H1 (cell line): ENCODE measurements around the gene KLHL33. TPM values are rescaled to one million over a fixed set of nuclear protein-coding genes. Genes with fewer than 3 reads are reported as not detected.

ENCODE experiments used
- CTCF ChIA-PET: fragments of 300-600 bp; sonication (Branson Sonifier 250); formaldehyde crosslinking; loops from one replicate; lab custom pipeline; 2021; ENCODE audit not compliant: partially characterized antibody; lab: Charles Lee
- POLR2A ChIA-PET: fragments of 300-600 bp; sonication (Branson Sonifier 250); formaldehyde crosslinking; loops from one replicate; lab custom pipeline; 2021; ENCODE audit warnings: inconsistent platforms; ENCODE audit not compliant: partially characterized antibody; lab: Charles Lee
- DNase-seq, 2 experiments: peaks; one replicate each; pipeline versions ENCODE4 v3.0.0 to v3.0.0-alpha.2; 2010 to 2022; ENCODE audit warnings: low spot score in 2 of 2, low read depth in 1 of 2, mixed read lengths in 1 of 2
- FAIRE-seq: peaks from 2 replicates; lab custom pipeline; 2011; peaks lifted over from hg19 to GRCh38; lab: Jason Lieb, UNC
- H2AFZ ChIP-seq: 2 replicates; pipeline ENCODE4 v1.8.1; 2012; ENCODE audit warnings: low read length, inconsistent platforms
- H2AK5ac ChIP-seq: 2 replicates; pipeline ENCODE4 v1.6.1; 2013; ENCODE audit warnings: low read depth, low read length
- H2BK120ac ChIP-seq: replicated peaks from 2 replicates; pipeline ENCODE3; 2013; ENCODE audit warnings: low read depth, low read length, inconsistent platforms
- H2BK12ac ChIP-seq: 2 replicates; pipeline ENCODE4 v1.6.1; 2013; ENCODE audit warnings: low read depth, low read length
- H2BK15ac ChIP-seq: 2 replicates; pipeline ENCODE4 v1.6.1; 2013; ENCODE audit warnings: low read length
- H2BK20ac ChIP-seq: 2 replicates; pipeline ENCODE4 v1.6.1; 2013; ENCODE audit warnings: low read length
- H2BK5ac ChIP-seq: 2 replicates; pipeline ENCODE4 v1.6.1; 2013; ENCODE audit warnings: low read depth, low read length
- H3K14ac ChIP-seq: 2 replicates; pipeline ENCODE4 v1.6.1; 2013; ENCODE audit warnings: inconsistent platforms; ENCODE audit not compliant: insufficient read length
- H3K18ac ChIP-seq: 2 replicates; pipeline ENCODE4 v1.6.1; 2013; ENCODE audit warnings: low read length; ENCODE audit errors: extremely low read depth
- H3K23ac ChIP-seq: 2 replicates; pipeline ENCODE4 v1.6.1; 2013; ENCODE audit warnings: inconsistent platforms; ENCODE audit not compliant: insufficient read length
- H3K23me2 ChIP-seq: 2 replicates; pipeline ENCODE4 v1.6.1; 2013; ENCODE audit warnings: low read depth, low read length
- H3K27ac ChIP-seq: 2 replicates; pipeline ENCODE4 v1.6.1; 2011; ENCODE audit warnings: low read depth, low read length, inconsistent platforms
- H3K27me3 ChIP-seq, 4 experiments: replicated peaks in 1 of 4; 1 replicate in 1 of 4; 2 replicates in 3 of 4; pipeline versions ENCODE4 v1.6.1 to v1.8.1; 2011 to 2013; ENCODE audit warnings: low read length in 3 of 4, mild to moderate bottlenecking in 3 of 4, inconsistent platforms in 2 of 4, mixed read lengths in 2 of 4, moderate library complexity in 1 of 4; ENCODE audit not compliant: control insufficient read depth in 3 of 4, insufficient read depth in 3 of 4; ENCODE audit errors: extremely low read depth in 1 of 4
- H3K36me3 ChIP-seq, 4 experiments: 2 replicates each; pipeline versions ENCODE4 v1.6.1 to v1.8.1; 2011 to 2013; ENCODE audit warnings: mild to moderate bottlenecking in 4 of 4, low read length in 3 of 4, moderate library complexity in 2 of 4, control low read depth in 1 of 4, inconsistent platforms in 1 of 4; ENCODE audit not compliant: insufficient read depth in 4 of 4, control insufficient read depth in 2 of 4
- H3K4ac ChIP-seq: replicated peaks from 2 replicates; pipeline ENCODE3; 2013; ENCODE audit warnings: low read length, low read depth, mixed read lengths, inconsistent platforms; ENCODE audit not compliant: insufficient read length
- H3K4me1 ChIP-seq, 4 experiments: replicated peaks in 1 of 4; 1 replicate in 1 of 4; 2 replicates in 3 of 4; pipeline versions ENCODE4 v1.6.1 to v1.8.1; 2011 to 2013; ENCODE audit warnings: low read length in 3 of 4, inconsistent platforms in 2 of 4, mixed read lengths in 1 of 4; ENCODE audit not compliant: insufficient read depth in 4 of 4, control insufficient read depth in 3 of 4
- H3K4me2 ChIP-seq, 2 experiments: 2 replicates each; pipeline versions ENCODE4 v1.6.1 to v1.8.1; 2011 to 2013; ENCODE audit warnings: low read depth in 2 of 2, low read length in 2 of 2, control low read depth in 1 of 2, inconsistent platforms in 1 of 2, mild to moderate bottlenecking in 1 of 2; ENCODE audit not compliant: insufficient read depth in 1 of 2
- H3K4me3 ChIP-seq, 4 experiments: fragments of 200-600, 300-600 bp in 1 of 4; sonication (generic), shearing (Covaris generic), sonication (Bioruptor Twin) in 1 of 4; 2 replicates each; pipeline versions ENCODE4 v1.5.1 to v1.8.1; 2011 to 2016; ENCODE audit warnings: low read length in 4 of 4, low read depth in 3 of 4, control low read depth in 2 of 4, inconsistent platforms in 2 of 4, mild to moderate bottlenecking in 2 of 4, mixed read lengths in 1 of 4, moderate library complexity in 1 of 4; ENCODE audit not compliant: insufficient read depth in 2 of 4; ENCODE audit errors: extremely low read depth in 1 of 4
- H3K56ac ChIP-seq: replicated peaks from 2 replicates; pipeline ENCODE3; 2013; ENCODE audit warnings: low read depth, mild to moderate bottlenecking, mixed read lengths, low read length, inconsistent platforms; ENCODE audit not compliant: insufficient read length
- H3K79me1 ChIP-seq: 2 replicates; pipeline ENCODE4 v1.6.1; 2013; ENCODE audit warnings: low read depth, low read length, control low read depth
- H3K79me2 ChIP-seq, 2 experiments: 2 replicates each; pipeline versions ENCODE4 v1.6.1 to v1.8.1; 2012 to 2013; ENCODE audit warnings: low read length in 2 of 2, mild to moderate bottlenecking in 2 of 2, inconsistent platforms in 1 of 2; ENCODE audit not compliant: insufficient read depth in 2 of 2, control insufficient read depth in 1 of 2
- H3K9ac ChIP-seq, 4 experiments: replicated peaks in 1 of 4; 1 replicate in 1 of 4; 2 replicates in 3 of 4; pipeline versions ENCODE4 v1.6.1 to v1.8.1; 2011 to 2013; ENCODE audit warnings: low read depth in 3 of 4, low read length in 3 of 4, control low read depth in 2 of 4, mild to moderate bottlenecking in 2 of 4, moderate library complexity in 2 of 4, inconsistent platforms in 1 of 4; ENCODE audit errors: extremely low read depth in 1 of 4
- H3K9me3 ChIP-seq, 2 experiments: 2 replicates each; pipeline versions ENCODE4 v1.6.1 to v1.8.1; 2012 to 2013; ENCODE audit warnings: mild to moderate bottlenecking in 2 of 2, moderate library complexity in 2 of 2, control low read depth in 1 of 2, inconsistent platforms in 1 of 2, low read depth in 1 of 2, low read length in 1 of 2, mixed read lengths in 1 of 2; ENCODE audit not compliant: insufficient read depth in 2 of 2
- H4K20me1 ChIP-seq, 2 experiments: replicated peaks in 1 of 2; 2 replicates each; pipeline versions ENCODE3 to v1.8.1; 2011 to 2013; ENCODE audit warnings: inconsistent platforms in 2 of 2, low read length in 2 of 2, mild to moderate bottlenecking in 1 of 2; ENCODE audit not compliant: insufficient read depth in 2 of 2, control insufficient read depth in 1 of 2
- H4K5ac ChIP-seq: 2 replicates; pipeline ENCODE4 v1.6.1; 2013; ENCODE audit warnings: low read length, low read depth, mixed read lengths, inconsistent platforms; ENCODE audit not compliant: insufficient read length
- H4K8ac ChIP-seq: 2 replicates; pipeline ENCODE4 v1.8.0; 2013; ENCODE audit warnings: mild to moderate bottlenecking, moderate library complexity, low read length, inconsistent platforms; ENCODE audit not compliant: insufficient read depth; ENCODE audit errors: extremely low read depth
- H4K91ac ChIP-seq: replicated peaks from 2 replicates; pipeline ENCODE3; 2013; ENCODE audit warnings: low read length, mixed read lengths, inconsistent platforms; ENCODE audit not compliant: insufficient read length
- POU5F1 ChIP-seq: IDR thresholded peaks from 2 replicates; pipeline ENCODE4 v1.6.1; 2011; ENCODE audit warnings: low read depth, mild to moderate bottlenecking, low read length, moderate library complexity
- SIRT6 ChIP-seq: IDR thresholded peaks from one replicate; pipeline ENCODE4 v1.7.1; 2012; ENCODE audit warnings: low read length, inconsistent platforms
- WGBS, 2 experiments: shearing (Covaris generic) in 1 of 2; methylation state at CpG; one replicate each; pipeline versions ENCODE4 v1.1.6 to v1.1.7; 2013 to 2015; ENCODE audit warnings: low lambda C conversion rate in 2 of 2, mixed read lengths in 2 of 2, inconsistent platforms in 1 of 2, low coverage in 1 of 2, missing lambda C conversion rate in 1 of 2; ENCODE audit not compliant: insufficient replicate concordance in 2 of 2, insufficient coverage in 1 of 2, insufficient read length in 1 of 2; ENCODE audit errors: extremely low coverage in 1 of 2, missing lambda C conversion rate in 1 of 2; 5-methylcytosine and 5-hydroxymethylcytosine counted together
- polyA plus RNA-seq, 7 experiments: library from polyadenylated mRNA; depleted of rRNA in 3 of 7; stranded (reverse) in 5 of 7; unstranded in 2 of 7; fragments of >200 nt in 5 of 7; fragments of 200-250 nt in 2 of 7; gene quantifications; 1 replicate in 5 of 7; 2 replicates in 1 of 7; 4 replicates in 1 of 7; pipeline versions ENCODE4 v1.2.1 to v1.2.3, GENCODE V29; 2011 to 2013; ENCODE audit warnings: missing spikeins in 2 of 7, mixed read lengths in 2 of 7
- total RNA-seq: library from RNA; stranded (reverse); fragmentation: NEBNext Ultra II Directional; extraction: Animal tissue kit (Norgen Biotek cat#: 25700); gene quantifications from 2 replicates; pipeline ENCODE4 v1.2.1, GENCODE V29; 2021

The KLHL33 gene
- total and polyA plus RNA-seq, 2 of the 8 experiments (the other 6 are each of a cell fraction or from before 2014, with no cell fraction given): 0.11 to 0.17 TPM

DNA sequence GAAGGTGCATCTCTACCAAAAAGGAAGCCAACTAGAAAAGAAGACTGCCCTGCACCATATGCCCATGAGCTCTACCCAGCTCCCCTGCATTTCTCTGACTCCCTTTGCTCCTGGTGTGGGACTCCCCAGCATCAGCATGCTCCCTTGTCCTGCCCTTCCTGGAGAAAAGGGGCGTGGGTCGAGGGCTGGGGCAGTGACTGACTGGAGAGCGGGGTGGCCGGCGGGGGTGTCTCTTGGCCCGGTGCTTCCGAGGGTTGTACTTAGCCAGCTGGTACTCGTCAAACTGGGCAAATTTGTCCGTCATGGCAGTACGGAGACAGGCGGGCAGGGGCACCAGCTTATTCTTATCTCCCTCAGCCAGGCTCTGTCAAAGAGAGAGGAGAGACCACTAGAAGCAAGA, 32.4 kb downstream of the KLHL33 start:
- Histone ChIP-seq H2BK120ac (no peak overlapping the region), H2AFZ (no peak overlapping the region), H3K79me2 (no peaks in the 10 kb centered on the region), H3K27me3 (no peaks in the 10 kb centered on the region), H3K4ac (no peak overlapping the region), H3K14ac (no peak overlapping the region), H3K27ac (no peak overlapping the region), H3K4me1 (no peaks in the 10 kb centered on the region), H2BK20ac (no peak overlapping the region), H4K91ac (no peak overlapping the region), H3K9ac (no peak overlapping the region), H2AK5ac (no peak overlapping the region), H2BK5ac (no peak overlapping the region), H3K4me2 (no peak overlapping the region), H3K23ac (no peak overlapping the region), H3K23me2 (no peaks in the 10 kb centered on the region), H3K56ac (no peak overlapping the region), H3K4me3 (no peak overlapping the region), H3K36me3 (peaks cover 0 to 10% (median under 1%) of the 10 kb centered on the region in 4 experiments; a peak in 3 of 8 replicates), H3K79me1 (no peaks in the 10 kb centered on the region; the same call in 1 of the 2 replicates), H4K8ac (no peak overlapping the region), H4K5ac (no peak overlapping the region), H2BK15ac (no peak overlapping the region), H3K9me3 (no peaks in the 10 kb centered on the region; a peak in 1 of 4 replicates), H3K18ac (no peak overlapping the region), H2BK12ac (no peak overlapping the region), H4K20me1 (no peaks in the 10 kb centered on the region)
- TF ChIP-seq POU5F1 (no peak), SIRT6 (no peak)
- ChIA-PET CTCF (interaction anchor here (0.7 to 1.5 kb wide), 3 partner anchors 12 to 19 kb away, joined by 3 to 4 read pairs (median 3); no protein-coding TSS in a partner anchor), POLR2A (interaction anchor here (2.3 to 4.7 kb wide), 3 partner anchors 9 to 61 kb away, joined by 6 to 16 read pairs (median 12); partner anchors contain the start of genes APEX1, OSGEP, PARP2 and TEP1)
- no peak for FAIRE-seq
- DNase-seq: no peak
- 96% methylated on average over 11 of the region's 11 CpGs; no CpG with 5 or more reads in 1 of the 2 experiments for WGBS, 2 experiments
